ENCODE measurements around the gene ZNF280C.

GRCh38 chrX:130204647-130205046 lies 64.1 kb downstream of the ZNF280C start:
- TF ChIP-seq TCF7L2 (IDR thresholded peaks at IDR 0.05; ENCODE audit: low read depth, low read length) (no peak), CTCF (IDR thresholded peaks at IDR 0.05) (no peak), REST (IDR thresholded peaks at IDR 0.05; ENCODE audit: insufficient read depth in 1 of 2, low read depth in 2 of 2, low read length in 1 of 2) (no peak)

Measured in Panc1 (cell line).